NB4 (cell line): Measurements from ENCODE around the gene PLXDC1.
"Not testable (repeated sequence)": the region's sequence is repeated elsewhere in the genome, so short reads cannot be mapped to it uniquely, and the experiment has no call there.

ENCODE experiments used
- DNase-seq: peaks from one replicate; pipeline ENCODE4 v3.0.0; 2010; ENCODE audit warnings: low read depth
- H3K4me3 ChIP-seq: one replicate; pipeline ENCODE4 v1.5.1; 2011; ENCODE audit warnings: mild to moderate bottlenecking, low read depth, low read length, moderate library complexity
- MYC ChIP-seq: IDR thresholded peaks from 2 replicates; pipeline ENCODE4 v1.6.1; 2011; ENCODE audit warnings: low read depth, low read length
- POLR2A ChIP-seq: IDR thresholded peaks from 2 replicates; pipeline ENCODE4 v1.6.1; 2011; ENCODE audit warnings: mild to moderate bottlenecking; ENCODE audit not compliant: insufficient read length; ENCODE audit errors: extremely low read depth
- TF ChIP-seq, protein P1 (sequence below): IDR thresholded peaks from 2 replicates; pipeline ENCODE4 v1.6.1; 2011; ENCODE audit warnings: low read depth, low read length
- TF ChIP-seq, protein P2 (sequence below): IDR thresholded peaks from one replicate; pipeline ENCODE4 v1.5.1; 2012; ENCODE audit warnings: low read depth, low read length

Gene PLXDC1

DNA sequence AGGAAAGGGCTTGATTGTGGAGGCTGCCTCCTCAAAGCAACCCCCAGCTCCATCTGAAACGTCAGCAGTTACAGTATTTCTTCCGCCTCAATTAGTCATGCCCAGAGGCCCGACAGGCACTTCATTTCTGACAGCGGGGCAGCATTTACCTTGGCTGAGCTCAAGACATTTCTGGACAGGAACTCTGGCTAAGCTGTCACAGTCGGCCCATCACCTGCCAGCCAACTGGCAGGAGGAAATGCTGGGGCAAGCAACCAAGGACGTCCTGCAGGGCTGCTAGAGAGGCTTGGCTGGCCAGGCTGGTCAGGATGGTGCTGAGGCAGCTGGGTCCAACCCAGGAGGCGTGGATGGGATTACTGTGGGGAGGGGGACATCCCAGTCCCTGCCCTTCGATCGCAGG is 27.8 kb downstream of the PLXDC1 start:
- TF ChIP-seq POLR2A = no peak
- no peak for TF ChIP-seq MYC
- no peak for DNase-seq
- H3K4me3 ChIP-seq = no peak overlapping the region

DNA sequence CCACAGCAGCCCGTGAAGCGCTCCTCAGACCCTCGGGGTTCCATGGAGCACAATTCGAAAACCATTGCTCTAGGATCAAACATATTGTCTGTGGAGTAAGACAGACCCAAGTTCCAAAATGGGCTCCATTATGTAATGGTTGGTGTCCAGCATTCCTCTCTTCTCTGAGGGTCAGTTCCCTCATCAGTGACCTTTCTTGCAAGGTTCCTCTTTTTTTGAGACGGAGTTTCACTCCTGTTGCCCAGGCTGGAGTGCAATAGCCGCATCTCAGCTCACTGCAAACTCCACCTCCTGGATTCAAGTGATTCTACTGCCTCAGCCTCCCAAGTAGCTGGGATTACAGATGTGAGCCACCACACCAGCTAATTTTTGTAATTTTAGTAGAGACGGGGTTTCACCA is 28.4 kb downstream of the PLXDC1 start:
- peak; percentile 24 for DNase-seq
- TF ChIP-seq MYC (no peak), POLR2A (no peak)
- TF ChIP-seq, protein P1, sequence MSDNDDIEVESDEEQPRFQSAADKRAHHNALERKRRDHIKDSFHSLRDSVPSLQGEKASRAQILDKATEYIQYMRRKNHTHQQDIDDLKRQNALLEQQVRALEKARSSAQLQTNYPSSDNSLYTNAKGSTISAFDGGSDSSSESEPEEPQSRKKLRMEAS = no peak
- TF ChIP-seq, protein P2, sequence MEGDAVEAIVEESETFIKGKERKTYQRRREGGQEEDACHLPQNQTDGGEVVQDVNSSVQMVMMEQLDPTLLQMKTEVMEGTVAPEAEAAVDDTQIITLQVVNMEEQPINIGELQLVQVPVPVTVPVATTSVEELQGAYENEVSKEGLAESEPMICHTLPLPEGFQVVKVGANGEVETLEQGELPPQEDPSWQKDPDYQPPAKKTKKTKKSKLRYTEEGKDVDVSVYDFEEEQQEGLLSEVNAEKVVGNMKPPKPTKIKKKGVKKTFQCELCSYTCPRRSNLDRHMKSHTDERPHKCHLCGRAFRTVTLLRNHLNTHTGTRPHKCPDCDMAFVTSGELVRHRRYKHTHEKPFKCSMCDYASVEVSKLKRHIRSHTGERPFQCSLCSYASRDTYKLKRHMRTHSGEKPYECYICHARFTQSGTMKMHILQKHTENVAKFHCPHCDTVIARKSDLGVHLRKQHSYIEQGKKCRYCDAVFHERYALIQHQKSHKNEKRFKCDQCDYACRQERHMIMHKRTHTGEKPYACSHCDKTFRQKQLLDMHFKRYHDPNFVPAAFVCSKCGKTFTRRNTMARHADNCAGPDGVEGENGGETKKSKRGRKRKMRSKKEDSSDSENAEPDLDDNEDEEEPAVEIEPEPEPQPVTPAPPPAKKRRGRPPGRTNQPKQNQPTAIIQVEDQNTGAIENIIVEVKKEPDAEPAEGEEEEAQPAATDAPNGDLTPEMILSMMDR = no peak
- H3K4me3 ChIP-seq = no peak overlapping the region

DNA sequence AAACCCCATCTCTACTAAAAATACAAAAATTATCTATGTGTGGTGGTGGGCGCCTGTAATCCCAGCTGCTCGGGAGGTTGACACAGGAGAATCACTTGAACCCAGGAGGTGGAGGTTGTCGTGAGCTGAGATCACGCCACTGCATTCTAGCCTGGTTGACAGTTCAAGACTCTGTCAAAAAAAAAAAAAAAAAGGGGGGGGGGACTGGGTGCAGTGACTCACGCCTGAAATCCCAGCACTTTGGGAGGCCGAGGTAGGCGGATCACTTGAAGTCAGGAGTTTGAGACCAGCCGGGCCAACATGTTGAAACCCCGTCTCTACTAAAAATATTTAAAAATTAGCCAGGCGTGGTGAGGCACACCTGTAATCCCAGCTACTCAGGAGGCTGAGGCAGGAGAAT is 29.5 kb downstream of the PLXDC1 start:
- H3K4me3 ChIP-seq, DNase-seq: not testable (repeated sequence)

DNA sequence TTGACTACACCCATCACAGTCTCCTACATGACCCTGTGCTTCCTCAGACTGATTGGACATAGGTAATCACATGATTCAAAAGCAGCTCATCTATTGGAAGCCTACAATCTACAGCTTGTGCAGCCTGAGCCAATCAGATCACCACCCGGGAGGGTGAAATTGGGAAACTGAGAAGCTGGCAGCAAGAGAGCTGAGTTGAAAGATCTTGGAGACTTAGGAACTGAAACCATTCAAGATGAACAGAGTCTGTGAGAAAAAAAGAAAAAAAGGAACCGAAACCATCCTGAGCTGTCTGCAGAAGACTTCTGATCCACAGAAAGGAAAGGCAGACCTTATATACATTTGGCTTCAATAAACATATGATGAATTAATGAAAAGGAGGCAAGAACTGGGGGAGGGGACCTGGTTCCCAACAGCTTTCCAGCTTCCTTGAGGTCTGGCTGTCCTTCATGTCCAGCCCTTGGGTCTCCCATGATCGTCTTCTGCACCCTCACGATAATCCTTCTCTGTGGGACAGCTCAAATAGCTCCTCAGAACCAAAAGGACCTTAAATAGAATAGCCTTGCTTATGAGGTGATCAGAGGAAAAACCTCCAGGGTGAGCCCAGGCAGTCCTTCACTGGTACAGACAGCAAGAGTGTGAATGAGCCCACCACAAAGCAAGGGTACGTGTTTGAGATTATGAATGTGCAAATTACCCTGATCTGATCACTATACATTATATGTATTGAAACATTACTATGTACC is 32.6 kb downstream of the PLXDC1 start:
- H3K4me3 ChIP-seq = no peak overlapping the region
- peak; percentile 85 for DNase-seq
- TF ChIP-seq, protein P1 = no peak
- no peak for TF ChIP-seq POLR2A
- TF ChIP-seq, protein P2 = no peak
- no peak for TF ChIP-seq MYC

DNA sequence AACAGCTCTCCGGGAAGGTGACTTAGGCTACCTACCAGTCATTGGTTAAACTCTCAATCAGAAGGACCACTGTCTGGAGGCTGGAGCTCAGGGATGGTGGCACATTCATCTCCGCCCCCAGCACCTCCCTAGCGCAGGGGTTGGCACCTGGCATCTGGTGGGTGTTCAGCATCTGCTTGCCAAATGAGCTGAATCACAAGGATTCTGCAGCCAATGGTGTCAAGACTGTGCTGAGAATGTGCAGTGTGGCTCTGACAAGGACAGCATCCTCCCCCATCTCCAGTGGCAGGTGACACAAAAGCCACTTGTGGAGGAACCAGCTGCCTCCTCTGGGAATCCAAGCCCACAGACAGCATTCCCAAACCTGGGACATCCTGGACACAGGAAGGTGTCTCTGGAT is 35.2 kb downstream of the PLXDC1 start:
- H3K4me3 ChIP-seq = no peak overlapping the region
- TF ChIP-seq POLR2A (no peak), MYC (no peak)
- TF ChIP-seq, protein P1 = no peak
- TF ChIP-seq, protein P2 = no peak
- no peak for DNase-seq

DNA sequence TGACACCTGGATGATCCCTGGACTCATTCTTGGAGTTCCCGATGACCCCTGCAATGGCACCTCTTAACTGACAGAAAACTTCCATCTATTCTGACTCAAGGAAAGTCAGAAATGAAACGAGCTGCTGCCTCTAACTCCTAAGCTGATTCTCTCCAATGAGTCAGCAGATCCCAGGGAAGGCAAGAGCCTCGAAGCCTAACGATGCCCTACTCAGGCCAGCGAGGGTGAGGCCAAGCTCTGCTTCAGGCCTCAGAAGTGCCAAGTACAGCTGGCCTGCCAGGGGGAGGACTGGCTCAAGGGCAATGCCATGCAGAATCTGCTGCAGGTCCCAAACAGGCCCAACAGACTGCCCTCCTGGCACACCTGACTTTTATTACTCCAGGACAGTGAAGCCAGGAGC is 36.3 kb downstream of the PLXDC1 start:
- H3K4me3 ChIP-seq = no peak overlapping the region
- no peak for DNase-seq
- TF ChIP-seq MYC (no peak), POLR2A (no peak)
- TF ChIP-seq, protein P2 = no peak
- TF ChIP-seq, protein P1 = no peak

DNA sequence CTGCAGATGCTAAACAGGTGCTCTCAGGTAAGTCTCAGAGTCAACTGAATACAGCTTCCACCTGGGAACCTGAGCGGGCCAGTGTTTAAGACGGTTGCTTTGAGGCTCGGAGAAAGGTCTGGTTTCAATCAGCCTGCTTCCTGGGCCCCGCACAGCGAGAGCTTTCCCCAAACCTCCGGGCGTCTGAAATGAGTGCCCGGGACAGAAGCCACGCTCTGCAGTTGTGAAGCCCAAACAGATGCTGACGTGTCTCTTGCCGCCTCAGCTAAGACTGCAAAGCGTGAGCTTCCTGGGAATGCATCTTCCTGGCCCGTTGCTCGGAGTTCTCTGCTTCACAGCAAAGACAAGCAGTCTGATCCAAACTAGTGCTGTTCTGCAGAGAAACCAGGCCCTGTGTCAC is 36.7 kb downstream of the PLXDC1 start:
- H3K4me3 ChIP-seq = no peak overlapping the region
- no peak for DNase-seq
- TF ChIP-seq MYC (no peak), POLR2A (no peak)
- TF ChIP-seq, protein P2 = no peak
- TF ChIP-seq, protein P1 = no peak
